ENCODE data around the gene INSM1. TPM values are rescaled to one million over a fixed set of nuclear protein-coding genes. Genes with fewer than 3 reads are reported as not detected.

Gene INSM1
- total RNA-seq, 1 experiment from 2014 or later, result not detected

- DNase-seq (ENCODE audit: low read depth), result no peak
These were observed 5.0 kb upstream of the INSM1 start for GRCh38 chr20:20362774-20363433.

DNA sequence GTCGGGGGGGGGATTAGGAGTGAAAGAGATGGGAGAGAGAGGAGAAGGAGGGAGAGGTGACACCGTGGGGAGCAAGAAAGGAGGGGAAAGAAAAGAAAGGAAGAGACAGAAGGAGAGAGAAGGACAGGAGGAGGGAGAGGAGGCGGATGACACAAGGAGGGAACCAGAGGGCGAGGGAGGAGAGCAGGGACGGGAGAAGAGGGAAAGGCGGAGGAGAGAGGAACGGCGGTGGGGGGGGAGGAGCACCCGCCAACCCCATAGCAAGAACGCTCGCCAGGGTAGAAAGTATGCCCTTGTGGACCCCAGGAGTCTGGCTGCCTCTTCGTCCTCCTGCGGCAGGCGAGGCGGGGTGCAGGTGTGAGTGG is 4.5 kb upstream of the INSM1 start:
- DNase-seq (ENCODE audit: low read depth), result no peak

DNA sequence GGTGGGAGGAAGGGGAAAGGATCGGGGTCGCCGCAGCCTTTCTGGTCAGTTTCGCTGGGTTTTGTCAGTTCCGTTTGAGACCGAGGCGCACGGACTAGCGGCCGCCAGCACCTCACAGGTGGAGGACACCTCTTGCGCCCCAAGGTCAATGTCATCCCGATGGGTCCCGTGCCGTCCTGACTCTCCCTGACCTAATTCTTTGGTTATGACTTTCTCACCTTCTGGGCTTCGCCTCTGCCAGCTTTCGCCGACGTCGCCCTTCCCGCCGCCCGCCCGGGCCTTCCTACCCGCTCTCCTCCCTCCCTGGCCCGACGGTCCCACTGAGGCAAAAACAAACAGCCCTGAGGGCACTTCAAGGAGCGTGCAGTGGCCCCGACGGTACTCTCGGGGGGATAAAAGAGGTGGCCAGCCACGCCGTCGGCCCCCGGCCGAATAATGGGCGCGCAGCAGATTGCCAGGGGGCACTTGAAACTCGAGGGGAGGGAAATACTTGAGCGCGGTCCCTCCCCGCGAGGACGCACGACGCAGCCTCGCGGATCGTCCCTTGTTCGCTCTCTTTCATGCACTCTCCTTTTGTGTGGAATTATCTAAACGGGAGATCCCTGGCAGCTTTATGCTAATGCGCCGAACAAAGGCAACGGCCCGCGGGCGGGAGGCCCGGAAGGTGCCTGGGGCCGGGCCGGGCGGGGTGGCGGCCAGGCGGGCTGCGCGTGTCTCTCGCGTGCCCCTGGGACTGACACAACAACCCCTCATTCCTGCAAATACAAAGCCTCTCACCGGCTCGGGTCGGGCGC is 3.9 kb upstream of the INSM1 start:
- no peak for DNase-seq (ENCODE audit: low read depth)

DNA sequence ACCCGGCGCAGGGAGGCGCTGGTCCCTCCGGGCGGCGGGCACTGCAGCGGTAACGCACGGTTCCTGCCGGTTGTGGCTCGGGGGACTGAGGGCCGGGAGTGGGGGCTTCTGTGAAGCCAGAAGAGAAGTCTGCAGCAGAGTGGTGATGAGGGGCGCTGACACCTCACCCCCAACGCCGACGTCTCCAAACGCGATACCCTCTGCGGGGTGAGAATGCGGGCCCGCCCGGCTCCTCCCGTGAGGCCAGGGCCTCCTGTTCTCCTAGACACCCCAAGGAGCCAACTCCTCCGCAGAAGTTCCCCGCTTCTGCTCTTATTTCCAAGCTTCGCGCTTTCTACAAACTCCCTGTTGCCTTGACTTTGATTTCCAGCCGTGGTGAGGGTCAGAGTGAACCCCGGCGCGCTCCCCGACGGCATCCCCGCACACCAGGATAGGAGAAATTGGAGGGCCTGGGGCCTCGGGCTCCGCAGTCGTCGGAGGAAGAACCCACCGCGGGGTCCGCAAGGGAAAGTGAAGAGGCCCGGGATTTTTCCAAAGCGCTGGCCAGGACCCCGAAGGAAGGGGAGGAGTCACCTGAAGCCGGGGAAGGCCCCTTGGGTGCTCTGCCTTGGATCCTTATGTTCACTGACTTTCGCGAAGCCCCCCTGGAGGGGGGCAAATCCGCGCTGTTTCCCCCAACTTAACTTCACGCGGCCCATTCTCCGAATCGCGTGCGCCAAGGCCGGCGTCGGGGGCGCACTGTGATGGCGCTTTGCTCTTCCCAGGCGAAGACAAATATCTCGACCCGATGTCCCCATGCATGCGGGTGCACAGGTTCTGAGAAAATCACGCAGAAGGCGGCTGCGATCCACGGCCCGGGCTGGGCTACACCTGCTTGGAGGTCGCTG is 3.1 kb upstream of the INSM1 start:
- no peak for DNase-seq (ENCODE audit: low read depth)

DNA sequence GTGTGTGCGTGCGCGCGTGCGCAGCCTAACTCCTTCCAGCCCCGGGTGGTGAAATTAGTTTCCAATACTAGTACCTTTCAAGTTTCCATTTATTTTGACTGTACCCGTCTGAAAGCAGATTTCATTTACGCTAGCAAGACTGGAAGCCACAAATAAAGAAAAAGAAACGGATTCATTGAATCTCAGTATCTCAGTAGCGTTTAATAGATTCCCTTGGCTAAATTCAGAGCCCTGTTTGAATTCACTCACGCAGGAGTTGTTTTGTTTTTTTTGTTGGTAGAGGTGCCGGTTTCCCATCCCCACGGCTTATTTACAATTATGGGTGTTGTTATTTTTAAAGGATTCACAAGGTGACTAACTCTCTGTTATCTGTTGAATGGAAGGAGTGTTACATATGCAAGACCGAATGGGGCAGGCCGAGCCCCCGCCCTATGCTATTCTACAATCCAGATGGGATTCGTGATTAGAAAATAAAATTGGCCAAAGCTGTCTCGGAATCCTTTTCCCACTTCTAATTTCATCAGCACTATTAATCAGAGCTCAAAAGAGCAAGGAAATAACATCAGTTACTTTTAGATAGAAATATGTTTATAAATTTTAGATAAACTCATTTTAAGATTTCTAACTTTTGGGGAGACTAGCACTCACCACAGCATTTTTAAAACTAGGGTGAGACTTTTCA is 2.3 kb upstream of the INSM1 start:
- no peak for DNase-seq (ENCODE audit: low read depth)

GRCh38 chr20:20366551-20366875 is 1.4 kb upstream of the INSM1 start:
- no peak for DNase-seq (ENCODE audit: low read depth)

- no peak for DNase-seq (ENCODE audit: low read depth)
These were observed 879 bp upstream of the INSM1 start for GRCh38 chr20:20366876-20367574.

DNA sequence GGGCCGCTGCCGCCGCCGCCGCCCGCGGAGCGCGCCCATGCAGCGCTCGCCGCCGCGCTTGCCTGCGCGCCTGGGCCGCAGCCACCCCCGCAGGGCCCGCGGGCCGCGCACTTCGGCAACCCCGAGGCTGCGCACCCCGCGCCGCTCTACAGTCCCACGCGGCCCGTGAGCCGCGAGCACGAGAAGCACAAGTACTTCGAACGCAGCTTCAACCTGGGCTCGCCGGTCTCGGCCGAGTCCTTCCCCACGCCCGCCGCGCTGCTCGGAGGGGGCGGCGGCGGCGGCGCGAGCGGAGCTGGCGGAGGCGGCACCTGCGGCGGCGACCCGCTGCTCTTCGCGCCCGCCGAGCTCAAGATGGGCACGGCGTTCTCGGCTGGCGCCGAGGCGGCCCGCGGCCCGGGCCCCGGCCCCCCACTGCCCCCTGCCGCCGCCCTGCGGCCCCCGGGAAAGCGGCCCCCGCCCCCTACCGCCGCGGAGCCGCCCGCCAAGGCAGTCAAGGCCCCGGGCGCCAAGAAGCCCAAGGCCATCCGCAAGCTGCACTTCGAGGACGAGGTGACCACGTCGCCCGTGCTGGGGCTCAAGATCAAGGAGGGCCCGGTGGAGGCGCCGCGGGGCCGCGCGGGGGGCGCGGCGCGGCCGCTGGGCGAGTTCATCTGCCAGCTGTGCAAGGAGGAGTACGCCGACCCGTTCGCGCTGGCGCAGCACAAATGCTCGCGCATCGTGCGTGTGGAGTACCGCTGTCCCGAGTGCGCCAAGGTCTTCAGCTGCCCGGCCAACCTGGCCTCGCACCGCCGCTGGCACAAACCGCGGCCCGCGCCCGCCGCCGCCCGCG is 730 bp downstream of the INSM1 start:
- DNase-seq (ENCODE audit: low read depth), result no peak

GRCh38 chr20:20369250-20370093 is 1.6 kb downstream of the INSM1 start:
- no peak for DNase-seq (ENCODE audit: low read depth)

DNA sequence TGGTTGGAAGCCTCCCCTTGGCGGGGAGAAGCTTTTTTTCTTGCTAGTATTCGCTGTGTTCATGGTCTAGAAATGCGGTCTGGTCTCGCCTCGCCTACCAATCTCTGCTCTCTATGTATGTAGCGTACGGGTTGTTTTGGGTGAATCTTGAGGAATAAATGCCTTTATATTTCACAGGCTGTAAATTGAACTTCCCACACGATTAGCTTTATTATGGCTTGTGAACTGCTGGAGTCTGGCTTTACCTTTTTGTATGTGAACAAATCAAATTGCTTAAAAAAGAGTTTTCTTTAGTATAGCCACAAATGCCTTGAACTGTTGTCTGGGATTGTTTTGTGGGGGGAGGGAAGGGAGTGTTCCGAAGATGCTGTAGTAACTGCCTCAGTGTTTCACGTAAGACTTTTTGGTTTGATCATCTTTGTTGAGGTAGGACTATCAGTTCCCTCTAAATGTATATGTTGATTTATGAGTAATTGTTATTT is 2.2 kb downstream of the INSM1 start:
- DNase-seq (ENCODE audit: low read depth), result no peak

DNA sequence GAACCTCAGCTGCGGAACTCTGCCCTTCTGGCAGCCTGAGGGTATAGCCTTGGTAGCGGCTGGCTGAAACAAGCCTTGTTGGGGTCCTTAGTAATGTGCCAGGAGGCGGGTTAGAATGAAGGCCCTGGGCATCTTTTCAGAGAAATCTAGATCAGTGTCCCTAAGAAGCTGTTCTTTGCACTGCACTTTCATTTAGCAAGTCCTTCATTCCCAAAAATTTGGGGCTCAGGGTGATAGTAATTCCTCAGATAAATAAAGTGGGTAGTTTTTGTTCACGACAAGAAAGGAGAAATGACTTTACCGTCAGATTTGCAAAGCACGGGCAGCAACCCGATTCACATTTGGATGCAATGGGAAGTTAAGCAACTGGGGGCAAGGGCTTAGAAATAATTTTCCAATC is 3.2 kb downstream of the INSM1 start:
- no peak for DNase-seq (ENCODE audit: low read depth)

DNA sequence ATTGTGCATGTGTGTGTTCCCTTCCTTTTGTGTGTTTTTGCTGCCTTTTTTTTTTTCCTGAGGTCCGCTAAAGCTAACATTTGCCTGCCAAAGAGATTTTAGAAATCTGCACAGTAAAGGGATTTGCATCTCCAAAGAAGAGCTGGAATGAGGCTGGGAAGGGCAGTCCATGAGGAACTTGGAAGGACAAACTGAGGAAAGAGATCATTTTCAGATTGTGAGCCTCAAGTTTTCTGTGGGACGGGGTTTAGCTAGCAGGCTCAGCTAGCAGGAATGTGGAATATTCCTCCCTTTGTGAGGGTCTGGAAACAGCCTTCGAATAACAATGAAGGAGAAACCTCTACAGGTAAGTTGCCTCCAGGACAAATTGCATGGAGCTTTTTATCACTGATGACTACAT is 3.8 kb downstream of the INSM1 start:
- DNase-seq (ENCODE audit: low read depth), result no peak

GRCh38 chr20:20373091-20373571 is 5.2 kb downstream of the INSM1 start:
- DNase-seq (ENCODE audit: low read depth), result peak; percentile 94

DNA sequence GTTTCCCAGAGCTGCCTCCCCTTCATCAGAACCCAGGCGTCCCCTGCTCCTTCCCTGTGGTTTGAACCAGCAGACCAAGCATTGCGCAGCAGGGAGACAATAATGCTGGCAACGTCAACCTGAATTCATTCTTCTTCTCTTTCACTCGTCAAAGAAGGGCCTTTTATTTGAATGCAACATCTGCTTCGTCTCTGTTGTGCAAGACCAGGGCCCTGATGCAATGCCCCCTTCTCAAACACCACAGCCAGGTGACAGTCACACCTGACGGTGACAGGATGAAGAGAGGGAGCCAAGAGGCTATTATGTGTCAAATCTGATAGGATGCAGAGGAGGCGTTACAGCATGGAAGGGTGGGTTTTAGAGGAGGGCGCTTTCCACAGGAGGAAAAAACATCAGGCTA is 8.0 kb downstream of the INSM1 start:
- no peak for DNase-seq (ENCODE audit: low read depth)

DNA sequence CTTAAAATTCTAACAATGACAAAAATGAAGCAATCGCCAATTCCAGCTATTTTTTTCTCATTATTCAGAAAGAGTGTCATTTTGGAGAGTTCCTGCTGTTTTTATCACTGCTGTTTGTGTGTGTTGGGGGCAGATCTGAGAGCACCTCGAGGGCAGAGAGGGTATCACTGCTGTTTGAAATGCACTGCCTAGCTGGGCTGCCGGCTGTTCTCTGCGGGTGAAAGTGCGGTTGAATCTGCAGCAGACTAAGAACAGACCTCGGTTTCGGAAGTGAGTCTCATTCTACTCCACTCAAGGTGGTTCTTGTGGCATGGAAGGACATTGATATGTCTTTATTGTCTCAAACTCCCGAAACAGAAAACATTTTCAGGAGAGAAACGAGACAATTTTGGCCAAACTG is 18.3 kb downstream of the INSM1 start:
- no peak for DNase-seq (ENCODE audit: low read depth)

GRCh38 chr20:20390393-20390792 is 22.5 kb downstream of the INSM1 start:
- DNase-seq (ENCODE audit: low read depth), result no peak

GRCh38 chr20:20391115-20391514 is 23.2 kb downstream of the INSM1 start:
- no peak for DNase-seq (ENCODE audit: low read depth)

GRCh38 chr20:20391766-20392165 is 23.9 kb downstream of the INSM1 start:
- DNase-seq (ENCODE audit: low read depth), result no peak
